Measurements from ENCODE around the gene APRT. TPM values are rescaled to one million over a fixed set of nuclear protein-coding genes. Genes with fewer than 3 reads are reported as not detected.

The APRT gene
- total and polyA plus RNA-seq, 9 of the 15 experiments (the other 6 are each of a cell fraction or from before 2014, with no cell fraction given) = 41.7 to 409 (median 146) TPM

GRCh38 chr16:88809676-88810165 lies 2.0 kb downstream of the APRT start:
- Histone ChIP-seq H4K20me1 (replicated peaks; ENCODE audit: control insufficient read depth, insufficient read depth, low read length) (peaks cover 34% of the 10 kb centered on the region; the same call in 1 of the 2 replicates), H3K79me2 (ENCODE audit: control insufficient read depth, insufficient read depth, low read length) (peaks cover 61% of the 10 kb centered on the region), H3K4me1 (replicated peaks in 1 of 2; ENCODE audit: control insufficient read depth in 2 of 2, insufficient read depth in 2 of 2, low read length in 2 of 2) (peaks cover 14 to 85% of the 10 kb centered on the region in 2 experiments), H3K4me2 (ENCODE audit: insufficient read depth, low read length) (peak overlapping the region; percentile 96), H3K36me3 (ENCODE audit: control insufficient read depth, insufficient read depth, low read length) (peaks cover 64% of the 10 kb centered on the region; the same call in 2 of the 3 replicates), H3K9ac (ENCODE audit: insufficient read depth in 1 of 2, low read depth in 2 of 2, low read length in 2 of 2) (peak overlapping the region; percentile 86 to 99), H3K27ac (ENCODE audit: extremely low read depth, low read depth, low read length) (peak overlapping the region; percentile 94; the same call in 2 of the 3 replicates), H3K9me1 (ENCODE audit: control insufficient read depth, insufficient read depth, low read length) (no peaks in the 10 kb centered on the region), H2AFZ (ENCODE audit: low read depth, low read length) (no peak overlapping the region), H3K4me3 (peak overlapping the region; percentile 64), H3K9me3 (replicated peaks; ENCODE audit: control insufficient read depth, insufficient read depth, low read depth, low read length) (no peaks in the 10 kb centered on the region), H3K27me3 (ENCODE audit: control insufficient read depth in 2 of 2, insufficient read depth in 2 of 2, low read length in 2 of 2) (no peaks in the 10 kb centered on the region; a peak in 1 of 5 replicates)
- DNase-seq (ENCODE audit: extremely low read depth in 1 of 4, low spot score in 3 of 4) (peak in 1 of 4 experiments; percentile 52), FAIRE-seq (no peak), ATAC-seq (peak; percentile 15)
- 53% methylated on average over 8 of the region's 10 CpGs for WGBS (ENCODE audit: insufficient coverage, low coverage, missing lambda C conversion rate)
- BruUV-seq (replicated peaks) = TSS peak; percentile 75
- CTCF ChIA-PET (ENCODE audit: low intra/inter-chr PET ratio) = no interaction called here
- in situ Hi-C loops (cut with MboI) (loop anchor here (5.0 to 10.0 kb wide), 2 partner anchors 358 to 405 kb away; partner anchors contain the start of gene ZNF778), intact Hi-C loops (cut with micrococcal nuclease) (loop anchor here (5.0 to 10.0 kb wide), 4 partner anchors 168 to 755 kb away; partner anchors contain the start of genes CBFA2T3, RPL13 and SPG7)
- POLR2A ChIA-PET = interaction anchor here (0.6 to 6.1 kb wide), 18 partner anchors 9 to 766 kb away, joined by 3 to 50 read pairs (median 4); partner anchors contain the start of genes CPNE7, PIEZO1 and ZC3H18
- TF ChIP-seq YY1 (IDR thresholded peaks at IDR 0.05; ENCODE audit: borderline replicate concordance in 1 of 3, control insufficient read depth in 1 of 3, extremely low read depth in 1 of 3, insufficient read depth in 3 of 3, insufficient read length in 1 of 3, insufficient replicate concordance in 2 of 3, low read depth in 1 of 3, low read length in 2 of 3) (peak in 1 of 3 experiments; percentile 3), RBFOX2 (IDR thresholded peaks at IDR 0.05; ENCODE audit: low read depth, low read length) (peak; percentile 89), HIVEP1 (CRISPR knock-in tag; IDR thresholded peaks at IDR 0.05) (no peak), ZBTB33 (CRISPR knock-in tag; IDR thresholded peaks at IDR 0.05) (0 out of 2 replicates have a peak, but pooled peaks have one; percentile 40), KLF16 (IDR thresholded peaks at IDR 0.05) (no peak), ZNF217 (CRISPR knock-in tag; IDR thresholded peaks at IDR 0.05) (no peak), NR2C1 (IDR thresholded peaks at IDR 0.05) (no peak), NR2C1 (tag; IDR thresholded peaks at IDR 0.05) (no peak), NFE2 (IDR thresholded peaks at IDR 0.05; ENCODE audit: low read depth) (no peak), SUPT5H (IDR thresholded peaks at IDR 0.05) (peak; percentile 81), ETV6 (IDR thresholded peaks at IDR 0.05; ENCODE audit: borderline replicate concordance in 1 of 2, low read depth in 2 of 2, low read length in 1 of 2) (0 out of 4 replicates have a peak, but pooled peaks of 1 of the 2 experiments have one; percentile 6), ETV6 (CRISPR knock-in tag; IDR thresholded peaks at IDR 0.05; ENCODE audit: borderline replicate concordance) (no peak), RBM22 (IDR thresholded peaks at IDR 0.05; ENCODE audit: low read depth, low read length, poor library complexity, severe bottlenecking) (peak; percentile 92), ZBED1 (IDR thresholded peaks at IDR 0.05) (peak; percentile 74), GMEB1 (CRISPR knock-in tag; IDR thresholded peaks at IDR 0.05) (no peak), HMGXB4 (CRISPR knock-in tag; IDR thresholded peaks at IDR 0.05) (peak; percentile 85; the same call in 1 of the 2 replicates), POLR2G (IDR thresholded peaks at IDR 0.05; ENCODE audit: low read depth, low read length) (peak; percentile 88)
